HepG2 (cell line): ENCODE results near the gene RASL12. TPM values are rescaled to one million over a fixed set of nuclear protein-coding genes. Genes with fewer than 3 reads are reported as not detected.

Source experiments
- AHDC1 ChIP-seq: sonication (generic); formaldehyde crosslinking; IDR thresholded peaks from 2 replicates; pipeline ENCODE4 v1.5.1; 2020; ENCODE audit warnings: mild to moderate bottlenecking, missing genetic modification reagents, borderline replicate concordance
- AHR ChIP-seq: IDR thresholded peaks from 2 replicates; pipeline ENCODE4 v1.6.1; 2018; ENCODE audit warnings: missing genetic modification reagents, missing compliant biosample characterization
- ATF7 ChIP-seq, 2 experiments: fragments of 450-650 bp in 1 of 2; sonication (generic) in 1 of 2; formaldehyde crosslinking in 1 of 2; IDR thresholded peaks; 2 replicates each; pipeline versions ENCODE4 v1.4.0 to v1.6.1; 2016 to 2020; ENCODE audit warnings: antibody characterized with exemption in 1 of 2, mild to moderate bottlenecking in 1 of 2, missing genetic modification reagents in 1 of 2
- E2F1 ChIP-seq: sonication (generic); formaldehyde crosslinking; IDR thresholded peaks from 2 replicates; pipeline ENCODE4 v1.5.0; 2020; ENCODE audit warnings: missing genetic modification reagents
- KDM5B ChIP-seq: sonication (generic); formaldehyde crosslinking; IDR thresholded peaks from 2 replicates; pipeline ENCODE4 v1.4.0; 2020; ENCODE audit warnings: missing genetic modification reagents, mild to moderate bottlenecking, borderline replicate concordance
- KLF6 ChIP-seq: IDR thresholded peaks from 2 replicates; pipeline ENCODE4 v1.8.0; 2016; ENCODE audit warnings: missing biosample characterization, missing genetic modification reagents
- KMT2A ChIP-seq: sonication (generic); formaldehyde crosslinking; IDR thresholded peaks from 2 replicates; pipeline ENCODE4 v1.4.0; 2020; ENCODE audit warnings: missing genetic modification reagents
- MTERF4 ChIP-seq: sonication (generic); formaldehyde crosslinking; IDR thresholded peaks from 2 replicates; pipeline ENCODE4 v1.8.0; 2023; ENCODE audit warnings: mild to moderate bottlenecking, missing genetic modification reagents
- POLR2AphosphoS2 ChIP-seq: IDR thresholded peaks from 2 replicates; pipeline ENCODE4 v1.6.1; 2011; ENCODE audit warnings: low read depth, low read length, improper control_type of control experiment
- REPIN1 ChIP-seq: sonication (generic); formaldehyde crosslinking; IDR thresholded peaks from 2 replicates; pipeline ENCODE4 v1.8.0; 2022; ENCODE audit warnings: missing genetic modification reagents, low read depth, mild to moderate bottlenecking, borderline replicate concordance
- REXO4 ChIP-seq: sonication (generic); formaldehyde crosslinking; IDR thresholded peaks from 2 replicates; pipeline ENCODE4 v1.8.0; 2022; ENCODE audit warnings: missing genetic modification reagents, mild to moderate bottlenecking, borderline replicate concordance
- SRSF4 ChIP-seq: fragments of 200-400 bp; formaldehyde crosslinking; IDR thresholded peaks from one replicate; pipeline ENCODE4 v1.6.1; 2018; ENCODE audit warnings: mild to moderate bottlenecking, low read depth, low read length, moderate library complexity; ENCODE audit not compliant: poor library complexity, severe bottlenecking
- TFE3 ChIP-seq: IDR thresholded peaks from 2 replicates; pipeline ENCODE4 v1.6.1; 2016
- TSC22D2 ChIP-seq: sonication (generic); formaldehyde crosslinking; IDR thresholded peaks from 2 replicates; pipeline ENCODE4 v1.5.1; 2020; ENCODE audit warnings: missing genetic modification reagents, mild to moderate bottlenecking, borderline replicate concordance
- ZNF225 ChIP-seq: sonication (generic); formaldehyde crosslinking; IDR thresholded peaks from 2 replicates; pipeline ENCODE4 v1.4.0; 2020; ENCODE audit warnings: mild to moderate bottlenecking, missing genetic modification reagents
- ZNF264 ChIP-seq: sonication (generic); formaldehyde crosslinking; IDR thresholded peaks from 2 replicates; pipeline ENCODE4 v1.4.0; 2020; ENCODE audit warnings: missing genetic modification reagents
- ZNF792 ChIP-seq: IDR thresholded peaks from 2 replicates; pipeline ENCODE4 v1.6.1; 2016
- polyA plus RNA-seq, 8 experiments: library from polyadenylated mRNA; depleted of rRNA in 3 of 8; stranded (reverse) in 7 of 8; unstranded in 1 of 8; fragments of >200 nt; fragmentation: Illumina TruSeq in 4 of 8; extraction: Trizol in 4 of 8; gene quantifications; 2 replicates each; pipeline versions ENCODE4 v1.2.1 to v1.2.3, GENCODE V29; 2011 to 2016; ENCODE audit warnings: low read depth in 4 of 8, missing spikeins in 1 of 8, mixed read lengths in 1 of 8; ENCODE audit not compliant: insufficient read depth in 1 of 8
- total RNA-seq, 5 experiments: library from RNA; depleted of rRNA; stranded (reverse); fragments of >200 nt; fragmentation: Illumina TruSeq; extraction: Trizol; gene quantifications; 2 replicates each; pipeline ENCODE4 v1.2.3, GENCODE V29; 2016; ENCODE audit warnings: low read depth in 1 of 5

RASL12 gene
- total and polyA plus RNA-seq, 2 of the 13 experiments (the other 11 are each of a cell fraction or from before 2014, with no cell fraction given): 0.16 to 0.55 TPM

- TF ChIP-seq AHDC1 (CRISPR knock-in tag) (no peak), TSC22D2 (peak; percentile 68; the same call in 1 of the 2 replicates), REPIN1 (CRISPR knock-in tag) (no peak; the same call in 1 of the 2 replicates), ZNF264 (CRISPR knock-in tag) (no peak), POLR2AphosphoS2 (no peak), ZNF225 (no peak), KLF6 (peak; percentile 56; the same call in 1 of the 2 replicates), E2F1 (CRISPR knock-in tag) (no peak), MTERF4 (CRISPR knock-in tag) (no peak), KMT2A (CRISPR knock-in tag) (0 out of 2 replicates have a peak, but pooled peaks have one; percentile 35), SRSF4 (no peak), AHR (CRISPR knock-in tag) (peak; percentile 72; the same call in 1 of the 2 replicates), ZNF792 (CRISPR knock-in tag) (0 out of 2 replicates have a peak, but pooled peaks have one; percentile 49), TFE3 (CRISPR knock-in tag) (0 out of 2 replicates have a peak, but pooled peaks have one; percentile 24), ATF7 (IDR thresholded peaks at IDR 0.05) (no peak), ATF7 (CRISPR knock-in tag; IDR thresholded peaks at IDR 0.05) (no peak), REXO4 (CRISPR knock-in tag) (no peak), KDM5B (CRISPR knock-in tag) (no peak)
These were observed 13.2 kb downstream of the RASL12 start (continued) for GRCh38 chr15:65054333-65055200.
